IPS-20b (cell line): ENCODE data around the gene FGD4.

Experiments used
- H3K27ac ChIP-seq: one replicate; pipeline ENCODE4 v1.5.1; 2013; ENCODE audit warnings: low read length
- H3K27me3 ChIP-seq: 2 replicates; pipeline ENCODE4 v1.6.1; 2013; ENCODE audit warnings: mild to moderate bottlenecking, low read length, inconsistent platforms; ENCODE audit not compliant: insufficient read depth
- H3K36me3 ChIP-seq: 2 replicates; pipeline ENCODE4 v1.6.1; 2013; ENCODE audit warnings: low read depth, mild to moderate bottlenecking, inconsistent platforms, low read length, moderate library complexity; ENCODE audit not compliant: insufficient read depth
- H3K4me1 ChIP-seq: 2 replicates; pipeline ENCODE4 v1.6.1; 2013; ENCODE audit warnings: mild to moderate bottlenecking, control low read depth, inconsistent platforms, low read length, moderate library complexity; ENCODE audit not compliant: insufficient read depth
- H3K4me3 ChIP-seq: 2 replicates; pipeline ENCODE4 v1.5.1; 2013; ENCODE audit warnings: mild to moderate bottlenecking, low read length, inconsistent platforms
- H3K9ac ChIP-seq: 2 replicates; pipeline ENCODE4 v1.6.1; 2013; ENCODE audit warnings: low read depth, mild to moderate bottlenecking, inconsistent platforms, low read length, moderate library complexity
- H3K9me3 ChIP-seq: 2 replicates; pipeline ENCODE4 v1.6.1; 2013; ENCODE audit warnings: mild to moderate bottlenecking, low read depth, low read length, inconsistent platforms; ENCODE audit not compliant: insufficient read depth

Gene FGD4

DNA sequence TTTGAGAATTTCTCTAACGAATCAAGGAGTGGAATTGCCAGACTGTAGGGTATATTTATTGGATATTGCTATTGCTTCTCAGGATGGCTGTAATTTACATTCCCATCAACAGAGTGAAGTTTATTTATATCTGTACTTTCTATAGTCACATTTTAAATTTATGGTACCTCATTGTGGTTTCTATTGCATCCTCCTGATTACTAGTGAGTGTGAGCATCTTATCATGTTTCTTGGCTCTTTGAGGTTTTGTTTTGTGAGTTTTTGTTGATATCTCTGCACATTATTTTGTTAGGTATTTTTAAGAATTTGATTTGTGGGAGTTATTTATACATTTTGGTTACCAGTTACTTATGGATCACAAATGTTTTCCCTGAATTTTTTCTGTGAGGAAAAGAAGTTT, 293.7 kb downstream of the FGD4 start:
- Histone ChIP-seq H3K4me3 (no peak overlapping the region), H3K27me3 (no peaks in the 10 kb centered on the region), H3K4me1 (peaks cover 11% of the 10 kb centered on the region; the same call in 1 of the 2 replicates), H3K9me3 (no peaks in the 10 kb centered on the region), H3K9ac (no peak overlapping the region), H3K27ac (no peak overlapping the region), H3K36me3 (no peaks in the 10 kb centered on the region)
